ENCODE data around the gene MDFI.

DNA sequence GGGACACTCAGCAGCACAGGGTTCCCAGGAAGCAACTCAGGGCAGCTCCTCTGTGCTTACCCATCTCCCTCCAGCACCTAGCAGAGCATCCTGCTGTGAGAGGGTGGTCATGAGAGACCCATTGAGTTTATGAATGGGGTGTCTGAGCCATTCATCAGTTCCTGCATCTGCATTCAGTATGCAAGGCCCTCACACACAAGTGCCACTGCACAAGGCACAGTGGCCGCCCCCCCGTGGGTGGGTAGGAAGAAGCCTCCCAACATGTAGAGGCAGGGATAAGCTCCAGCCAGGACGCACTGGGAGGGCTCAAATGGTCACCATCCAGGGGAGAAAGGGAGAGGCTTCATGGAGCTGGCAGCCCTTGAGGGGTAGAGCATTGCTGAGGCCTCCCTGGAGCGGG, 49.0 kb upstream of the MDFI start:
- TF ChIP-seq YY1 (IDR thresholded peaks at IDR 0.05; ENCODE audit: insufficient read depth, insufficient read length) (no peak), ZNF274 (IDR thresholded peaks at IDR 0.05; ENCODE audit: low read depth, low read length) (no peak), SUZ12 (IDR thresholded peaks at IDR 0.05; ENCODE audit: extremely low read depth, insufficient read depth, insufficient read length) (no peak)

All from NT2/D1 (cell line).